Dermis blood vessel endothelial cell (primary cell): ENCODE results near the gene TASOR. TPM values are rescaled to one million over a fixed set of nuclear protein-coding genes. Genes with fewer than 3 reads are reported as not detected.

ENCODE experiments used
- DNase-seq: peaks from one replicate; pipeline ENCODE4 v3.0.0; 2010
- total RNA-seq: library from RNA; depleted of rRNA; stranded (reverse); fragments of >200 nt; gene quantifications from 2 replicates; pipeline ENCODE4 v1.2.3, GENCODE V29; 2014

The TASOR gene
- total RNA-seq, 1 donor from 2014 or later, result 84.9 TPM

- DNase-seq, result no peak
Observed at GRCh38 chr3:56684029-56684428, 964 bp upstream of the TASOR start.

- peak; percentile 79 for DNase-seq
Observed at GRCh38 chr3:56682462-56683121, 473 bp downstream of the TASOR start.

- DNase-seq, result no peak
Observed at GRCh38 chr3:56681984-56682461, 1.0 kb downstream of the TASOR start.

GRCh38 chr3:56680054-56680580 is 2.9 kb downstream of the TASOR start:
- DNase-seq, result no peak

- DNase-seq, result no peak
Observed at GRCh38 chr3:56677286-56677685, 5.8 kb downstream of the TASOR start.

- DNase-seq, result no peak
Observed at GRCh38 chr3:56673781-56674457, 9.1 kb downstream of the TASOR start.

- DNase-seq, result no peak
Observed at GRCh38 chr3:56667973-56668579, 15.0 kb downstream of the TASOR start.

GRCh38 chr3:56664823-56665222 is 18.2 kb downstream of the TASOR start:
- no peak for DNase-seq

GRCh38 chr3:56655709-56656108 is 27.4 kb downstream of the TASOR start:
- no peak for DNase-seq

GRCh38 chr3:56654460-56654859 is 28.6 kb downstream of the TASOR start:
- no peak for DNase-seq

- no peak for DNase-seq
Observed at GRCh38 chr3:56645407-56645806, 37.7 kb downstream of the TASOR start.

- no peak for DNase-seq
Observed at GRCh38 chr3:56633602-56634535, 49.2 kb downstream of the TASOR start.

Other genes with a start within 250 kb of the TASOR start
- gene ERC2, start 214.8 kb downstream of the TASOR start, total RNA-seq, result 0.79 and 2.4 TPM in 2 replicates
- gene CCDC66, start 126.1 kb downstream of the TASOR start, total RNA-seq, result 13.4 and 22.6 TPM in 2 replicates
- gene ARHGEF3, start 118.7 kb upstream of the TASOR start, total RNA-seq, result 12.1 and 20.8 TPM in 2 replicates